GM21576 (cell line): ENCODE data around the gene THAP9.

Experiments used
- ATAC-seq: cut with Tn5 transposase; IDR thresholded peaks from one replicate; pipeline ENCODE4 v1.9.1; 2021; ENCODE audit warnings: mild to moderate bottlenecking, moderate library complexity; ENCODE audit not compliant: unreplicated experiment

THAP9 gene

DNA sequence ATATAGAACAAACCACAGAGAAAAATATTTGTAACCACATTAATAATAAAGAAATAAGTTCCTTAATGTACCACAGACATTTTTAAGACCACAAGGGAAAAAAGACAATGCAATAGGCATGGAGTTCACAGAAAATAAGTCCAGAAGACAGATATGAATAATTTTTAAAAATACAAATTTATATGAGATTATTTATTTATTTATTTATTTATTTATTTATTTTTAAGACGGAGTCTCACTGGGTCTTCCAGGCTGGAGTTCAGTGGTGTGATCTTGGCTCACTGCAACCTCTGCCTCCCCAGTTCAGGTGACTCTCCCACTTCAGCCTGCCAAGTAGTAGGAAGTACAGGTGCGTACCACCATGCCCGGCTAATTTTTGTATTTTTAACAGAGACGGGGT is 53.7 kb downstream of the THAP9 start:
- no peak for ATAC-seq

DNA sequence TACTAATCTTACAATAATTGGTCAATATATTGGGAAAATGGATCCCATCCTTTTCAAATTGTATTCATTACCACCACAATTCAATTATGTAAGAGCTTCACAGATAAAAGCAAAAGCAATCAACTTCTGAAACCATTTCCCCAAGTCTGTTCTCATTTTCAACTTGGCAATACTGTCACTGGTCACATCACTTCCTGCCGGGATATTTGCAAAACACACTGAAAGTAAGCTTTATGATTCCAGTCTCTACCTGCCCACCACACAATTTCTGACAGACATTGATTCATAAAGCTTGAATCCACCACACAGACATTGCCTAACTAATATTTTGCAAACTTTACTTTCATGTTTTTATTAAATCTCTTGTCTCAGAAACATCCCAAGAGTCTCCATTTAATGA is 56.5 kb downstream of the THAP9 start:
- ATAC-seq, result no peak

DNA sequence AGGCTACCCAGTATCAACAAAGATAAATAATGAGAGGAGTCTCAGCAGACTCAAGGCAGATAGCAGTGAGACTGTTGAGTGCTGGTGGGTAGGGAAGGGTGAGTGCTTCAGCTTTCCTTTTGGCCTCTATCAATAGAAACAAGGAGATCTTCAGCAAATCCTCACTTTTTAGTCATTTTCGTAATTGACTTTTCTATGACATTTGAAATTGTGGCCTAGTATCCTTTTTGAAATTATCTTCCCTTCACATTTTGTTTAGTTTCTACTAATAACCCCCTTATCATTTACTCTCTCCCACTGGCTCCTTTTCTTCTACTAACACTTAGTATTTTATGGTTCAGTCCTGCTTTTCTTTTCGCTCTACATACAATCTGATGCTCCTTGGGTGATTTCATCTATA is 65.2 kb downstream of the THAP9 start:
- no peak for ATAC-seq

DNA sequence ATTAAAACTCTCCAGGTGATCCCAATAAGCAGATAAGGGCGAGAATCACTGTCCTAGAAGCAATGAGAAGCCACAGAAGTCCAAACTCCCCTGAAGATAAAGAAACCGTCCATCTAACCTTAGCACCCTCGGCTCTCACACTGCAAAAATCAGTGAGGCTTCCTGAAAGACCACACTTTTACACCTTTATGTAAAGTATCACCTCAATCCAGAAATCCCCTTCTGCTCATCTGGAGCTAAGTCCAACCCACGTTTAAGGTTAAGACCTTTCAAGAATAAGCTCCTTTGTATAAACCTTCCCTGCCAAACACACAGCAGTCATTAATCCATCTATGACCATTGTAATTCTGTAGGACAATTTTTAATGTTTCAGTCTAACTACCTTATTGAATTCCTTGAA is 68.4 kb downstream of the THAP9 start:
- ATAC-seq, result no peak

DNA sequence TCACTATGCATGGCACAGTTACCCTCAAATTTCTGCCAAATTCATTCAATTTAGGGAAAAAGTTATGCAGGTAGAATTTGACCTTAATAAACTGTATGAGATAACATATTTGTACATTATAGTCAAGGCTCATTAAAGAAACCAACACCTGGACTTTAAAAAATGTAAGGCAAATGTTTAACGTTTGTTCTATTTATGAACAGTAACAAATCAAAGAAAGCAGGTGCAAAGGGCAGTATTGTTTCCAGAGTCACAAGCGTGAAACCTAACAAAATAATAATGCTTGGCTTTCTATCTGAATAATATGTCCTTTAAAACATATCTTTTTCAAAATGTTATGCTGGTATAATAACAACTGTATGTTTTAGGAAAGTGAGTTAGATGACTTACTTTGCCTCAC is 68.9 kb downstream of the THAP9 start:
- no peak for ATAC-seq
